Hepatocyte (in vitro differentiated cells): ENCODE data around the gene RAPSN. TPM values are rescaled to one million over a fixed set of nuclear protein-coding genes. Genes with fewer than 3 reads are reported as not detected.

ENCODE experiments used
- DNase-seq: peaks from one replicate; pipeline ENCODE4 v3.0.0-alpha.2; 2016; ENCODE audit warnings: low spot score
- H2AFZ ChIP-seq: fragments of 200-600 bp; sonication (generic); 2 replicates; pipeline ENCODE4 v1.6.0; 2016; ENCODE audit warnings: antibody characterized with exemption, mild to moderate bottlenecking
- H3K27ac ChIP-seq: fragments of 200-600 bp; sonication (generic); 2 replicates; pipeline ENCODE4 v1.5.1; 2016; ENCODE audit warnings: mild to moderate bottlenecking
- H3K27me3 ChIP-seq: fragments of 200-600 bp; sonication (generic); 2 replicates; pipeline ENCODE4 v1.6.1; 2016
- H3K36me3 ChIP-seq: fragments of 200-600 bp; sonication (generic); replicated peaks from 2 replicates; pipeline ENCODE4 v1.5.1; 2016; ENCODE audit warnings: low read depth; ENCODE audit not compliant: insufficient read depth
- H3K4me1 ChIP-seq: fragments of 200-600 bp; sonication (generic); 2 replicates; pipeline ENCODE4 v1.5.1; 2016; ENCODE audit warnings: mild to moderate bottlenecking, moderate library complexity; ENCODE audit not compliant: insufficient read depth
- H3K4me2 ChIP-seq: fragments of 200-600 bp; sonication (generic); 2 replicates; pipeline ENCODE4 v1.6.0; 2016
- H3K4me3 ChIP-seq: fragments of 200-600 bp; sonication (generic); 2 replicates; pipeline ENCODE4 v1.5.1; 2016; ENCODE audit warnings: mild to moderate bottlenecking
- H3K79me2 ChIP-seq: fragments of 200-600 bp; sonication (generic); 2 replicates; pipeline ENCODE4 v1.6.0; 2017; ENCODE audit warnings: mild to moderate bottlenecking
- H3K9me2 ChIP-seq: fragments of 200-600 bp; sonication (generic); replicated peaks from 2 replicates; pipeline ENCODE4 v1.6.0; 2017; ENCODE audit warnings: mild to moderate bottlenecking; ENCODE audit not compliant: insufficient read depth
- H3K9me3 ChIP-seq: fragments of 200-600 bp; sonication (generic); 2 replicates; pipeline ENCODE4 v1.5.1; 2016; ENCODE audit warnings: low read depth, mild to moderate bottlenecking
- H4K20me1 ChIP-seq: fragments of 200-600 bp; sonication (generic); 2 replicates; pipeline ENCODE4 v1.6.0; 2016; ENCODE audit warnings: mild to moderate bottlenecking; ENCODE audit not compliant: insufficient read depth, poor library complexity, severe bottlenecking
- EZH2 ChIP-seq: fragments of 200-600 bp; sonication (generic); IDR thresholded peaks from 2 replicates; pipeline ENCODE4 v1.6.1; 2016; ENCODE audit warnings: antibody characterized with exemption, mild to moderate bottlenecking, borderline replicate concordance
- EZH2phosphoT487 ChIP-seq: fragments of 200-600 bp; sonication (generic); IDR thresholded peaks from one replicate; pipeline ENCODE4 v1.6.1; 2018; ENCODE audit warnings: antibody characterized with exemption, mild to moderate bottlenecking, low read depth, moderate library complexity; ENCODE audit not compliant: unreplicated experiment, severe bottlenecking
- WGBS: methylation state at CpG from one replicate; pipeline ENCODE4 v1.1.6; 2016; ENCODE audit warnings: low lambda C conversion rate; ENCODE audit errors: missing lambda C conversion rate; 5-methylcytosine and 5-hydroxymethylcytosine counted together
- polyA plus RNA-seq: library from polyadenylated mRNA; unstranded; fragments of >200 nt; fragmentation: Nextera tagmentation; extraction: Ambion mirVana; gene quantifications from 2 replicates; pipeline ENCODE4 v1.2.1, GENCODE V29; 2016
- total RNA-seq: library from RNA; depleted of rRNA; stranded (reverse); fragments of >200 nt; gene quantifications from 2 replicates; pipeline ENCODE4 v1.2.3, GENCODE V29; 2014
- TF ChIP-seq, protein P1 (sequence below): fragments of 200-600 bp; sonication (generic); IDR thresholded peaks from 2 replicates; pipeline ENCODE4 v1.5.1; 2016; ENCODE audit warnings: antibody characterized with exemption, mild to moderate bottlenecking; ENCODE audit not compliant: poor library complexity

The RAPSN gene
- total and polyA plus RNA-seq, 2 experiments from 2014 or later = 0.46 TPM; not detected in 1

DNA sequence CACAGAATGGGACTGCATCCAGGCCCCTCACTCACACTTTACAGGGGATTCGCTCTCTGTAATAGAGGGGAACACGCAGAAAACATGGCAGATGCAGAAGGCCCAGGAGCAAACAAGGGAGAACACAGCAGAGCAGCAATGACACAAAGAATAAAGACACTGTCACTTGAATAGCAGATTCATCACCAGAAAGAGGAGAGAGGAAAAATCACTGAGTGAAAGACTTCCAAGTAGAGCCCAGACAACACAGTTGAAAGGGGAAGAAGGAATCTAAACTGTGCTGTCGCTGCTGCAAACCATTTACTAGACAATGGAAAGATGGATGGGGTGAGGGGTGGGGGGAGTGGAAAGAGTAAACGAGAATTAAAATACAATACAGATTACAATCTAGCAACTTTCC, 28.8 kb upstream of the RAPSN start:
- TF ChIP-seq, protein P1, sequence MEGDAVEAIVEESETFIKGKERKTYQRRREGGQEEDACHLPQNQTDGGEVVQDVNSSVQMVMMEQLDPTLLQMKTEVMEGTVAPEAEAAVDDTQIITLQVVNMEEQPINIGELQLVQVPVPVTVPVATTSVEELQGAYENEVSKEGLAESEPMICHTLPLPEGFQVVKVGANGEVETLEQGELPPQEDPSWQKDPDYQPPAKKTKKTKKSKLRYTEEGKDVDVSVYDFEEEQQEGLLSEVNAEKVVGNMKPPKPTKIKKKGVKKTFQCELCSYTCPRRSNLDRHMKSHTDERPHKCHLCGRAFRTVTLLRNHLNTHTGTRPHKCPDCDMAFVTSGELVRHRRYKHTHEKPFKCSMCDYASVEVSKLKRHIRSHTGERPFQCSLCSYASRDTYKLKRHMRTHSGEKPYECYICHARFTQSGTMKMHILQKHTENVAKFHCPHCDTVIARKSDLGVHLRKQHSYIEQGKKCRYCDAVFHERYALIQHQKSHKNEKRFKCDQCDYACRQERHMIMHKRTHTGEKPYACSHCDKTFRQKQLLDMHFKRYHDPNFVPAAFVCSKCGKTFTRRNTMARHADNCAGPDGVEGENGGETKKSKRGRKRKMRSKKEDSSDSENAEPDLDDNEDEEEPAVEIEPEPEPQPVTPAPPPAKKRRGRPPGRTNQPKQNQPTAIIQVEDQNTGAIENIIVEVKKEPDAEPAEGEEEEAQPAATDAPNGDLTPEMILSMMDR = no peak
- TF ChIP-seq EZH2phosphoT487 (no peak), EZH2 (no peak)
- Histone ChIP-seq H2AFZ (no peak overlapping the region), H3K4me2 (no peak overlapping the region), H4K20me1 (no peaks in the 10 kb centered on the region), H3K4me3 (no peak overlapping the region), H3K27ac (no peak overlapping the region), H3K9me3 (no peaks in the 10 kb centered on the region), H3K9me2 (no peaks in the 10 kb centered on the region), H3K36me3 (peaks cover 14% of the 10 kb centered on the region), H3K79me2 (peaks cover 13% of the 10 kb centered on the region), H3K4me1 (no peaks in the 10 kb centered on the region), H3K27me3 (no peaks in the 10 kb centered on the region)
- 92% methylated on average over 4 of the region's 4 CpGs for WGBS
- no peak for DNase-seq

DNA sequence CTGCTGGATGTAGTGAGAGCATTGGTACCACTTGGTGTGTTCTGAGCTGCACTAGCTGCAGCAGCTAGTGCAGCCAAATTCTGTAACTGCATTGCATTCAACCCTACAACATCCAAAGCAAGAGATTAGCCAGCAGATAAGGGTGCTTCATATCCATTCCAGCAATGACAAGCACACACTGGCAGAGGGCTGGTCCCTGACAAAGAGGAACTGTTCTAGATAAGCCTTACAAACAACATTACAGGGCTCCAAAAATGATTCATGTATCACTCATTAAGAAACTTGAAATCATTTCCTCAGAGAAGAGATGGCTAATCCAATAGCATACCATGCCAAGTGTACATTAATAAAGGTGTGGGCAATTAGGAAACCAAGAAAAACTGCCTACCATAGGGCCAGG, 28.4 kb upstream of the RAPSN start:
- Histone ChIP-seq H4K20me1 (no peaks in the 10 kb centered on the region), H3K79me2 (peaks cover 13% of the 10 kb centered on the region), H3K4me3 (no peak overlapping the region), H3K9me3 (no peaks in the 10 kb centered on the region), H2AFZ (no peak overlapping the region), H3K27me3 (no peaks in the 10 kb centered on the region), H3K4me1 (no peaks in the 10 kb centered on the region), H3K27ac (no peak overlapping the region), H3K4me2 (no peak overlapping the region), H3K9me2 (no peaks in the 10 kb centered on the region), H3K36me3 (peaks cover 10% of the 10 kb centered on the region)
- TF ChIP-seq EZH2 (no peak), EZH2phosphoT487 (no peak)
- TF ChIP-seq, protein P1 = no peak
- no peak for DNase-seq

DNA sequence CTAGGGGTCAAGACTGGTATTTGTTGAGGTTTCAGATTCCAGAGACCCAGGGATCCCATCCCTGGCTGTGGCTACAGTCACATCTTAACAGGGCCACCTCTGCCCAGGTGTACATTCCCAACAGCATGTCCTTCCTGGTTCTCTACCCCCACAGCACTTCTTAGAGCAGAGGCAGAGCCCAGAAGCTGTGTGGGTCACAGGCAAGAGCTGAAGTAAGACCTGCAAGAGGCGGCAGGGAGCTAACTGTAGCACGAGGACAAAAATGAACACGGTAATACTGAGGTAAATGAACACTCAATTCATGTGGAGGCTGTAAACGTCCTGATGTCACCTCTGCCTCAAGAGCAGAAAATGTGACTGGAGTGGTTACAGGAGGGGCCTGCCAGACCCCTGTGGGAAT, 21.7 kb upstream of the RAPSN start:
- 94% methylated on average over 4 of the region's 4 CpGs for WGBS
- no peak overlapping the region for H3K27ac ChIP-seq

More for the DNA sequence above, 21.7 kb upstream of the RAPSN start:
- no peak for DNase-seq
- no peaks in the 10 kb centered on the region for H3K9me3 ChIP-seq
- no peak overlapping the region for H3K4me2 ChIP-seq
- no peaks in the 10 kb centered on the region for H3K27me3 ChIP-seq
- no peaks in the 10 kb centered on the region for H3K36me3 ChIP-seq
- H3K4me1 ChIP-seq = no peaks in the 10 kb centered on the region
- peaks cover 14% of the 10 kb centered on the region for H3K79me2 ChIP-seq
- TF ChIP-seq EZH2 = no peak
- TF ChIP-seq EZH2phosphoT487 = no peak
- TF ChIP-seq, protein P1 = no peak
- no peak overlapping the region for H2AFZ ChIP-seq
- peaks cover 4% of the 10 kb centered on the region for H4K20me1 ChIP-seq
- no peaks in the 10 kb centered on the region for H3K9me2 ChIP-seq
- H3K4me3 ChIP-seq = no peak overlapping the region
